CD14-positive monocyte (primary cell): ENCODE results near the gene SLC35D2. TPM values are rescaled to one million over a fixed set of nuclear protein-coding genes. Genes with fewer than 3 reads are reported as not detected.

Experiments
- DNase-seq, 3 donors: peaks; one replicate each; pipeline ENCODE4 v3.0.0-alpha.2; 2011 to 2022
- H2AFZ ChIP-seq: 2 replicates; pipeline ENCODE4 v1.6.0; 2012; ENCODE audit warnings: mild to moderate bottlenecking, low read depth, low read length, inconsistent platforms; ENCODE audit not compliant: insufficient read depth, poor library complexity, severe bottlenecking
- H3K27ac ChIP-seq, 2 donors: 1 replicate in 1 of 2; 2 replicates in 1 of 2; pipeline ENCODE4 v1.5.1; 2012 to 2013; ENCODE audit warnings: low read length in 2 of 2, control low read depth in 1 of 2, inconsistent platforms in 1 of 2, low read depth in 1 of 2, mild to moderate bottlenecking in 1 of 2
- H3K27me3 ChIP-seq, 2 donors: one replicate each; pipeline versions ENCODE4 v1.6.0 to v1.6.1; 2011 to 2013; ENCODE audit warnings: low read length in 2 of 2; ENCODE audit not compliant: control insufficient read depth in 2 of 2, insufficient read depth in 2 of 2
- H3K36me3 ChIP-seq, 2 donors: replicated peaks in 1 of 2; 1 replicate in 1 of 2; 2 replicates in 1 of 2; pipeline versions ENCODE4 v1.5.1 to v1.6.1; 2012 to 2013; ENCODE audit warnings: low read length in 2 of 2, control low read depth in 1 of 2, inconsistent platforms in 1 of 2, mild to moderate bottlenecking in 1 of 2; ENCODE audit not compliant: insufficient read depth in 2 of 2, control insufficient read depth in 1 of 2
- H3K4me1 ChIP-seq, 2 donors: 1 replicate in 1 of 2; 2 replicates in 1 of 2; pipeline versions ENCODE4 v1.5.1 to v1.6.1; 2012 to 2013; ENCODE audit warnings: low read length in 2 of 2, control low read depth in 1 of 2, inconsistent platforms in 1 of 2, mild to moderate bottlenecking in 1 of 2, moderate library complexity in 1 of 2; ENCODE audit not compliant: insufficient read depth in 2 of 2, control insufficient read depth in 1 of 2
- H3K4me2 ChIP-seq: replicated peaks from 2 replicates; pipeline ENCODE3; 2012; ENCODE audit warnings: low read length, moderate library complexity, mild to moderate bottlenecking; ENCODE audit not compliant: poor library complexity, severe bottlenecking; ENCODE audit errors: extremely low read depth
- H3K4me3 ChIP-seq, 3 experiments: fragments of 200-600 bp in 1 of 3; sonication (generic) in 1 of 3; replicated peaks in 1 of 3; 1 replicate in 2 of 3; 2 replicates in 1 of 3; pipeline ENCODE4 v1.5.1; 2011 to 2013; ENCODE audit warnings: low read length in 3 of 3, mild to moderate bottlenecking in 3 of 3, control low read depth in 2 of 3, low read depth in 2 of 3, inconsistent platforms in 1 of 3, moderate library complexity in 1 of 3
- H3K79me2 ChIP-seq: 2 replicates; pipeline ENCODE4 v1.6.0; 2012; ENCODE audit warnings: mild to moderate bottlenecking, control low read depth, inconsistent platforms, low read length, moderate library complexity; ENCODE audit not compliant: insufficient read depth
- H3K9ac ChIP-seq: 2 replicates; pipeline ENCODE4 v1.6.0; 2017; ENCODE audit warnings: low read length, mild to moderate bottlenecking; ENCODE audit not compliant: insufficient read depth, poor library complexity, severe bottlenecking
- H3K9me3 ChIP-seq, 2 donors: replicated peaks in 1 of 2; 1 replicate in 1 of 2; 2 replicates in 1 of 2; pipeline versions ENCODE4 v1.5.1 to v1.6.1; 2012 to 2013; ENCODE audit warnings: low read length in 2 of 2, control low read depth in 1 of 2; ENCODE audit not compliant: control insufficient read depth in 1 of 2, insufficient read depth in 1 of 2
- H4K20me1 ChIP-seq: 2 replicates; pipeline ENCODE4 v1.6.0; 2012; ENCODE audit warnings: mild to moderate bottlenecking, low read length, control low read depth, moderate library complexity; ENCODE audit not compliant: insufficient read depth
- H3K27ac Mint-ChIP-seq, 7 donors: one replicate each; pipeline ENCODE4 v1.8.0; 2020; ENCODE audit warnings: mild to moderate bottlenecking in 7 of 7, mixed read lengths in 7 of 7, moderate library complexity in 6 of 7, inconsistent platforms in 2 of 7
- H3K27me3 Mint-ChIP-seq, 3 donors: one replicate each; pipeline ENCODE4 v1.8.0; 2021 to 2022; ENCODE audit warnings: low read depth in 3 of 3, mild to moderate bottlenecking in 3 of 3, mixed read lengths in 3 of 3, moderate library complexity in 3 of 3, inconsistent platforms in 1 of 3
- H3K36me3 Mint-ChIP-seq, 2 donors: one replicate each; pipeline ENCODE4 v1.8.0; 2020; ENCODE audit warnings: mixed read lengths in 2 of 2, inconsistent platforms in 1 of 2, mild to moderate bottlenecking in 1 of 2
- H3K4me1 Mint-ChIP-seq: one replicate; pipeline ENCODE4 v1.8.0; 2020; ENCODE audit warnings: mild to moderate bottlenecking, mixed read lengths
- H3K4me3 Mint-ChIP-seq, 2 donors: one replicate each; pipeline ENCODE4 v1.8.0; 2020; ENCODE audit warnings: mild to moderate bottlenecking in 2 of 2, mixed read lengths in 2 of 2, moderate library complexity in 1 of 2
- H3K9me3 Mint-ChIP-seq, 7 donors: one replicate each; pipeline ENCODE4 v1.8.0; 2020 to 2022; ENCODE audit warnings: mixed read lengths in 7 of 7, mild to moderate bottlenecking in 6 of 7, moderate library complexity in 6 of 7, inconsistent platforms in 2 of 7
- CTCF ChIP-seq: fragments of 200-600 bp; IDR thresholded peaks from one replicate; pipeline ENCODE4 v1.8.0; 2022; ENCODE audit warnings: antibody characterized with exemption, mild to moderate bottlenecking
- WGBS: methylation state at CpG from one replicate; pipeline ENCODE4 v1.1.5; 2013; ENCODE audit warnings: missing lambda C conversion rate; ENCODE audit not compliant: insufficient coverage; 5-methylcytosine and 5-hydroxymethylcytosine counted together
- intact Hi-C, 2 donors: fragments of 100-400 bp; cut with micrococcal nuclease; formaldehyde crosslinking; loops; one replicate each; pipeline versions ENCODE4 v1.15.0 to v1.15.1; 2023
- polyA plus RNA-seq, 3 donors: library from polyadenylated mRNA; depleted of rRNA in 1 of 3; unstranded in 2 of 3; stranded (reverse) in 1 of 3; fragments of 300-500 nt in 2 of 3; fragments of >200 nt in 1 of 3; fragmentation: Illumina TruSeq in 2 of 3; gene quantifications; 1 replicate in 2 of 3; 2 replicates in 1 of 3; pipeline ENCODE4 v1.2.3, GENCODE V29; 2012 to 2021

SLC35D2 gene
- polyA plus RNA-seq, 3 donors, result 14.8 to 27.4 (median 20.0) TPM

GRCh38 chr9:96350866-96351265 is 32.6 kb downstream of the SLC35D2 start:
- no peak overlapping the region for H3K27ac Mint-ChIP-seq
- Histone ChIP-seq H3K9me3 (peaks cover 6 to 9% of the 10 kb centered on the region in 2 donors), H3K27ac (no peak overlapping the region), H3K4me3 (no peak overlapping the region), H4K20me1 (no peaks in the 10 kb centered on the region), H3K27me3 (no peaks in the 10 kb centered on the region), H3K4me2 (no peak overlapping the region), H3K36me3 (peaks cover 0 to 6% of the 10 kb centered on the region in 2 donors), H3K79me2 (no peaks in the 10 kb centered on the region), H3K9ac (no peak overlapping the region), H2AFZ (no peak overlapping the region), H3K4me1 (peaks cover 4 to 6% of the 10 kb centered on the region in 2 donors)
- TF ChIP-seq CTCF, result no peak
- no CpG with 5 or more reads among the region's 1 CpG for WGBS
- peaks cover 9 to 13% of the 10 kb centered on the region in 2 donors for H3K36me3 Mint-ChIP-seq
- peaks cover 16% of the 10 kb centered on the region for H3K4me1 Mint-ChIP-seq
- peaks cover 0 to 2% (median 2%) of the 10 kb centered on the region in 3 donors for H3K27me3 Mint-ChIP-seq
- H3K4me3 Mint-ChIP-seq, result no peak overlapping the region
- no peak for DNase-seq
- H3K9me3 Mint-ChIP-seq, result peaks cover 3 to 11% (median 4%) of the 10 kb centered on the region in 7 donors
- intact Hi-C loops, result no loop called here

- Mint-ChIP-seq H3K36me3 (peaks cover 7 to 8% of the 10 kb centered on the region in 2 donors), H3K4me1 (peaks cover 22% of the 10 kb centered on the region), H3K4me3 (no peak overlapping the region), H3K9me3 (peaks cover 3 to 11% (median 4%) of the 10 kb centered on the region in 7 donors), H3K27me3 (no peaks in the 10 kb centered on the region), H3K27ac (no peak overlapping the region)
- Histone ChIP-seq H3K36me3 (peaks cover 0 to 6% of the 10 kb centered on the region in 2 donors), H3K9me3 (peaks cover 6 to 9% of the 10 kb centered on the region in 2 donors), H4K20me1 (no peaks in the 10 kb centered on the region), H2AFZ (no peak overlapping the region), H3K79me2 (no peaks in the 10 kb centered on the region), H3K27ac (no peak overlapping the region), H3K27me3 (no peaks in the 10 kb centered on the region), H3K4me1 (peaks cover 4 to 6% of the 10 kb centered on the region in 2 donors), H3K4me2 (no peak overlapping the region), H3K4me3 (no peak overlapping the region), H3K9ac (no peak overlapping the region)
- WGBS, result 100% methylated on average over 4 of the region's 5 CpGs
- intact Hi-C loops, result no loop called here
- no peak for DNase-seq
- no peak for TF ChIP-seq CTCF
Observed at GRCh38 chr9:96348261-96348660, 35.2 kb downstream of the SLC35D2 start.
